Mesothelial cell of epicardium (in vitro differentiated cells): Measurements from ENCODE around the gene SEC24D. TPM values are rescaled to one million over a fixed set of nuclear protein-coding genes. Genes with fewer than 3 reads are reported as not detected.
"Not testable (repeated sequence)": the region's sequence is repeated elsewhere in the genome, so short reads cannot be mapped to it uniquely, and the experiment has no call there.

ENCODE experiments used
- DNase-seq, 2 experiments: peaks; one replicate each; pipeline ENCODE4 v3.0.0; 2021; ENCODE audit warnings: low spot score in 2 of 2; ENCODE audit not compliant: unreplicated experiment in 2 of 2
- H3K27ac Mint-ChIP-seq: 2 replicates; pipeline ENCODE4 v1.8.0; 2021; ENCODE audit warnings: mixed read lengths
- H3K27me3 Mint-ChIP-seq: 2 replicates; pipeline ENCODE4 v1.8.0; 2021; ENCODE audit warnings: low read depth, mixed read lengths
- H3K36me3 Mint-ChIP-seq: 2 replicates; pipeline ENCODE4 v1.8.0; 2021; ENCODE audit warnings: mixed read lengths
- H3K4me1 Mint-ChIP-seq: 2 replicates; pipeline ENCODE4 v1.8.0; 2021; ENCODE audit warnings: mixed read lengths
- H3K4me3 Mint-ChIP-seq: 2 replicates; pipeline ENCODE4 v1.8.0; 2021; ENCODE audit warnings: mild to moderate bottlenecking, moderate library complexity, mixed read lengths
- H3K9me3 Mint-ChIP-seq: 2 replicates; pipeline ENCODE4 v1.8.0; 2021; ENCODE audit warnings: mixed read lengths
- CTCF ChIP-seq: fragments of 200-600 bp; sonication (generic); IDR thresholded peaks from one replicate; pipeline ENCODE4 v1.5.0; 2021; ENCODE audit warnings: antibody characterized with exemption; ENCODE audit not compliant: unreplicated experiment
- total RNA-seq: library from RNA; stranded (reverse); gene quantifications from 3 replicates; pipeline ENCODE4 v1.2.1, GENCODE V29; 2021

The SEC24D gene
- total RNA-seq, 1 donor from 2014 or later = 87.6 TPM

GRCh38 chr4:118790544-118790943 is 45.4 kb downstream of the SEC24D start:
- DNase-seq = no peak
- Mint-ChIP-seq H3K4me1 (peaks cover 11% of the 10 kb centered on the region), H3K27me3 (no peaks in the 10 kb centered on the region), H3K36me3 (peaks cover 31% of the 10 kb centered on the region), H3K9me3 (no peaks in the 10 kb centered on the region), H3K27ac (peak overlapping the region; percentile 47), H3K4me3 (no peak overlapping the region)
- no peak for TF ChIP-seq CTCF

GRCh38 chr4:118788911-118789310 is 47.0 kb downstream of the SEC24D start:
- no peak overlapping the region for H3K27ac Mint-ChIP-seq
- peaks cover 14% of the 10 kb centered on the region for H3K4me1 Mint-ChIP-seq
- no peak for TF ChIP-seq CTCF
- H3K27me3 Mint-ChIP-seq = no peaks in the 10 kb centered on the region
- no peaks in the 10 kb centered on the region for H3K9me3 Mint-ChIP-seq
- peaks cover 26% of the 10 kb centered on the region for H3K36me3 Mint-ChIP-seq
- no peak overlapping the region for H3K4me3 Mint-ChIP-seq
- DNase-seq = no peak

DNA sequence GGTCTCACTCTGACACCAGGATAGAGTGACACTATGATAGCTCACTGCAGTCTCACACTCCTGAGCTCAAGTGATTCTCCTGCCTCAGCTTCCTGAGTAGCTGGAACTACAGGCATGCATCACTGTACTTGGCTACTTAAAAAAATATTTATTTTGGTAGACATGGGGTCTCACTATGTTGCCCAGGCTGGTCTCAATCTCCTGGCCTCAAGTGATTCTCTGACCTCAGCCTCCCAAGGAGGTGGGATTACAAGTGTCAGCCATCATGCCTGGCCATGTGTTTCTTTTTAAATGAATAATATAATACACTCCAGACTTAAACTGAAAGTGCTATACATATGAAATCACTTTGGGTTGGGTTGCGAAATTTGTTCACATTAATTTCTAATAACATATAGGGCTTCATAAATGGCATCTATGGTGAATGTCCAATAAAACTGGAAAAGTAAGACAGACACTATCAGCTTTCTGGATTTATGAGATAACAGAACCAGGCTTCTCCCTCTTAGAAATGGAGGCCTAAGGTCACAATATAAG is 48.0 kb downstream of the SEC24D start:
- H3K4me1 Mint-ChIP-seq = peaks cover 17% of the 10 kb centered on the region
- no peak for TF ChIP-seq CTCF
- H3K27me3 Mint-ChIP-seq = no peaks in the 10 kb centered on the region
- H3K4me3 Mint-ChIP-seq = no peak overlapping the region
- peaks cover 4% of the 10 kb centered on the region for H3K9me3 Mint-ChIP-seq
- DNase-seq = no peak
- H3K27ac Mint-ChIP-seq = no peak overlapping the region
- peaks cover 31% of the 10 kb centered on the region for H3K36me3 Mint-ChIP-seq

DNA sequence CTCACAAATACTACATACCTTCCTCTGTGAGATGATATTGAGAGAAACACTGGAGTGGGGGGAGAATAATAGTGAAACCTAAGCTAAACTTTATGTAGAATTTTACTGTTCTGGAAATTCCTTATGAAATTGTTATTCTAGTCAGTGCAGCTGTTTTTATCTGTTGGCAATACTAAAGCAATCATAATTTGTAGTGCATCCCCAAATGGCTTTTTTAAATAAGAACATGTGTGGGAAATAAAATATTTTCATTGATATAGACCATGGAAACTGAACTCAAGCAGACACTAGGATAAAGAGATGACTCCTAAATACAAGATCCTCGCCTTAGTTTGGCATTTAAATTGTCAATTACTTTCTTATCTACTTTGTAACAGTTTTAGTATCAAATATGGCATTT is 51.1 kb downstream of the SEC24D start:
- Mint-ChIP-seq H3K27me3 (no peaks in the 10 kb centered on the region), H3K4me1 (peaks cover 7% of the 10 kb centered on the region), H3K36me3 (peaks cover 46% of the 10 kb centered on the region), H3K27ac (peak overlapping the region; percentile 26), H3K9me3 (peaks cover 26% of the 10 kb centered on the region), H3K4me3 (no peak overlapping the region)
- no peak for DNase-seq
- TF ChIP-seq CTCF = no peak

DNA sequence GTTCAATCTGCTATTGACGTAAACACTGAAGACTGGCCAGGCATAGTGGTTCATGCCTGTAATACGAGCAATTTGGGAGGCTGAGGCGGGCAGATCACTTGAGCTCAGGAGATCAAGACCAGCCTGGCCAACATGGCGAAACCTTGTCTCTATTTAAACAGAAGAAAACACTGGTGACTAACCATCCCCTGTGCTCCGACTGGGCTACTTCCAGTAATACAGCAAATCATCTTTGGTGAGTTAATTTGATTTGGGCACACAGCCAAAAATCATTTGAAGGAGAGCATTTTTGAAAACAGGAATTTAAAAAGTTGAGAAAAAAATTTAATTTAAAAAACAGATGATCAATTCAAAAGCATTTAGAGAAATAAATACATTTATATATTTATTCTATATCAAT is 52.0 kb downstream of the SEC24D start:
- Mint-ChIP-seq H3K9me3 (peaks cover 35% of the 10 kb centered on the region), H3K4me3 (no peak overlapping the region), H3K36me3 (peaks cover 52% of the 10 kb centered on the region), H3K27ac (peak overlapping the region; percentile 51), H3K27me3 (no peaks in the 10 kb centered on the region), H3K4me1 (peaks cover 5% of the 10 kb centered on the region)
- no peak for DNase-seq
- no peak for TF ChIP-seq CTCF

DNA sequence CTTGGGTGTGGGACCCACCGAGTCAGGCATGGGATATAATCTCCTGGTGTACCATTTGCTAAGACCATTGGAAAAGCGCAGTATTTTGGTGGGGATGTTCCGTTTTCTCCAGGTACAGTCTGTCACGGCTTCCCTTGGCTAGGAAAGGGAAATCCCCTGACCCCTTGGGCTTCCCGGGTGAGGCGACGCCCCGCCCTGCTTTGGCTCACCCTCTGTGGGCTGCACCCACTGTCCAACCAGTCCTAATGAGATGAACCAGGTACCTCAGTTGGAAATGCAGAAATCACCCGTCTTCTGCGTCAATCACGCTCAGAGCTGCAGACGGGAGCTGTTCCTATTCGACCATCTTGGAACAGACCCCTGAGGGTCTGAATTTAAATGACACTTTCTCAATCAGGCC is 53.0 kb downstream of the SEC24D start:
- H3K4me1 Mint-ChIP-seq, H3K27ac Mint-ChIP-seq, H3K4me3 Mint-ChIP-seq, DNase-seq, H3K27me3 Mint-ChIP-seq: not testable (repeated sequence)
- peaks cover 43% of the 10 kb centered on the region for H3K9me3 Mint-ChIP-seq
- H3K36me3 Mint-ChIP-seq = peaks cover 48% of the 10 kb centered on the region

- DNase-seq, H3K27ac Mint-ChIP-seq, H3K27me3 Mint-ChIP-seq, H3K4me3 Mint-ChIP-seq: not testable (repeated sequence)
- Mint-ChIP-seq H3K4me1 (peaks cover 37% of the 10 kb centered on the region), H3K9me3 (peaks cover 43% of the 10 kb centered on the region), H3K36me3 (peaks cover 38% of the 10 kb centered on the region)
Measured at GRCh38 chr4:118777649-118778048, 58.3 kb downstream of the SEC24D start.

- H3K4me1 Mint-ChIP-seq = peaks cover 43% of the 10 kb centered on the region
Measured at GRCh38 chr4:118776955-118777640, 58.8 kb downstream of the SEC24D start.

More at GRCh38 chr4:118776955-118777640, 58.8 kb downstream of the SEC24D start:
- not testable (repeated sequence) for DNase-seq, H3K27ac Mint-ChIP-seq, H3K4me3 Mint-ChIP-seq, H3K27me3 Mint-ChIP-seq
- Mint-ChIP-seq H3K9me3 (peaks cover 42% of the 10 kb centered on the region), H3K36me3 (peaks cover 32% of the 10 kb centered on the region)
